GM19463 (cell line): ENCODE data around the gene GABRB3.

Source experiments
- ATAC-seq: cut with Tn5 transposase; IDR thresholded peaks from one replicate; pipeline ENCODE4 v1.9.1; 2021; ENCODE audit warnings: mild to moderate bottlenecking, moderate library complexity; ENCODE audit not compliant: unreplicated experiment

Gene GABRB3

DNA sequence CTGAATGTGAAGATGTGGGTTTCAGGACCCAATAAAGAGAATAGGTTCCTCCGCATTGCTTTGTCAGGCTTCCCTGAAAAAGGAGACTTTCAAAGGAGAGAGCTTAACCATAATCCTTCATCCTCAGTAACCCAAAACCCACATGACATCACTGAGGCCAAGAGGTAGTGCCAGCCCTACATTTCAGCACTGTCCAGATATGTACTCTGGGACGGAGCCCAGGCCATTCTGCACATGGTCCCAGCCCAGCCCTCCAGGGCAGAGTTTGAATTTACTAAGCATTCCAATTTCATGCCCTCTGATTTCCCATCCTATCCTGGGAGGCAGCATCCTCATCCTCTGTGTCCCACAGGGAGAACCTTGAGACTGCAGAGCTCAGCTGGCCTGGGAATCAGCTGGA lies 210.5 kb downstream of the GABRB3 start:
- no peak for ATAC-seq

DNA sequence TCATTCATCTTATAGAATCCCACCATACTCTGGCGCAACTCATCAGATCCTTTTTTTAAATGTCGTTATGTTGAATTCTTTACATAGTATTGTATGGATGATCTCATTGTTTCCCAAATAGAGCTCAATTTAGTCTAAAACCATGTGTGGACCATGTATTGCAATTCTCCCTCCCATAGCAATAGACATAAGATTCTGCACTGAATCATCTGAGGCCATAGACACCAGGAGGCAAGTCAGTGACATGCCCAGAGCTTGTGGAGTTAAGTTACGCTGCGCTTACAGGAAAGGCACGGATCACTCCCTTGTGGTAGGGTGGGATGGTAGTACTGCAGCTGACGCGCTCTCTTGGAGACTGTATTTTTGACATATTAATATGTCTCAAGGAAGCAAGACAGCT lies 211.0 kb downstream of the GABRB3 start:
- ATAC-seq = no peak

GRCh38 chr15:26561130-26561529 lies 211.7 kb downstream of the GABRB3 start:
- no peak for ATAC-seq

- no peak for ATAC-seq
Measured at GRCh38 chr15:26555898-26556297, 217.0 kb downstream of the GABRB3 start.

- ATAC-seq = no peak
Measured at GRCh38 chr15:26551473-26551872, 221.4 kb downstream of the GABRB3 start.

DNA sequence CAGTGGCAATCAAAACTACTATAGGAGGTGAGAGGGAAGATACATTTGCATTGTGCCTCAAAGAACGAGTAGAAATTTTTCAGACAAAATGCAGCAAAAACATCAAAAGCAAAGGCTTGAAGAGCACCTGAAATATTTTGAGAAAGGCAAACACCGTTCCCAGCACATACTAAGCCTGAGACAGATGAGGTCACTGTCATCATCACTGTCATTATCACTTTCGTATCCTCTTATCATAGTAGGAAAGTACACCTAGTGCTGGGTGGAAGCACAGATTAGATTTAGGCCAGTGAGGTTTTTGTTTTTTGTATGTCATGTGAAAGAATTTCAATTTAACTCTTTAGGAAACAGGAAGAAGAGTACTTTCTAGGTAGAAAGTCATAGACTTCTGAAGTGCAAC lies 222.0 kb downstream of the GABRB3 start:
- ATAC-seq = no peak

- no peak for ATAC-seq
Measured at GRCh38 chr15:26537663-26538062, 235.2 kb downstream of the GABRB3 start.

- ATAC-seq = no peak
Measured at GRCh38 chr15:26531489-26531888, 241.4 kb downstream of the GABRB3 start.

GRCh38 chr15:26525096-26525495 lies 247.8 kb downstream of the GABRB3 start:
- ATAC-seq = no peak

- ATAC-seq = no peak
Measured at GRCh38 chr15:26521691-26522198, 251.1 kb downstream of the GABRB3 start.

DNA sequence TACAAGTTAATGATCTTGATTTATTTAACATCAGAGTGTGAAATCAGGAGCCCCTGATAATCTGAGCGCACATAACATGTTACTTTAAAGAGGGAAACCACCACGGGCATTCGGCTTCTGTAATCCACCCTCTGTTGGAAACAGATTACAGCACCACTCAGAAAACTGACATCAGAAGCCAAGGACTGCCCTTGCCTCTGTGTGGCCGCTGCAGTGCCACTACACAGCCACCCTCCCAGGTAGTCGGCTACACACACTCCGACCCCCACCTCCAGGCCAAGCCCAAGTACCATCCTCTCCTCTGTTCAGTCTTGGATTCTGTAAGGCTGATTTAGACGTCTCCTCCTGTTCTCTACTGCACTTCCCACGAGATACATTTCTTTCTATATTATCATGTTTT lies 251.7 kb downstream of the GABRB3 start:
- no peak for ATAC-seq

GRCh38 chr15:26518885-26519284 lies 254.0 kb downstream of the GABRB3 start:
- no peak for ATAC-seq

DNA sequence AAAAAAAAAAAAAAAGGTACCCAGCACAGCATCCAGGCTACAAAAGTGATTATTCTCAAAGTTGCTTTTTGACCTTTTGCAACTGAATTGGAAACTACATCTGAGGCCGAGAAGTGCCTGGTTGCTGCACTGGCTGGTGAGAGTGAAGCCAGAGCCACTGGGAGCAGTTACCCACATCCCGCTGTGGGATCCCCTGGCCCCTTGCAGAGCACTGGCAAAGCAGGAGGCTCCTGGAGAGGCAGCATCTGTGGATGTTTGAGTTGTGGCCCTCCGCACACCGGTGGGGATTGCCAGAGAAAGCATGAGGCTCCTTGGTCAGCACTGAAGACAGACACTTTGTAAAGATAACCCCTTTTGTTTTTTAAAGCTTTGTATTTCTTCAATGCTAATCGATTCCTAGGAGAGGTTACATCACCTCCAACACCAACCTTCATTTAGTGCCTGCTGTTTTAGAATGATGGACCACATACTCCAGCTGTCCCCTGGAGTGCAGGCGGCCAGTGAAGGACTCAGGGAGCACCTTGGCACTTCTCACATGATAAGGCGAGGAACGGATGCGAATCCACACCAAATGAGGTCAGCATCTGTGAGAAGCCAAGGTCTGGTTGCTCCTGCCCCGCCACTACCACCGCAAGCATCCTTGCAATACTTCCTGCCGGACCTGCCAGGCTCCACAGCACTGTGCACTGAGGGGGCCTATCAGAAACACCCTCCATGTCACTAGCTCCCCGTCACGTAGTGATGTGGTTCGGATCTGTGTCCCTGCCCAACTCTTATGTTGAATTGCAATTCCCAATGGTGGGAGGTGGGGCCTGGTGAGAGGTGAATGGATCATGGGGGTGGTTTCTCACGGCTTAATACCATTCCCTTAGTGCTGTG lies 256.5 kb downstream of the GABRB3 start:
- ATAC-seq = no peak

- ATAC-seq = no peak
Measured at GRCh38 chr15:26504009-26504408, 268.9 kb downstream of the GABRB3 start.
